NCI-H510A treated with DMSO at 0.1 percent for 48 hours (cell line): ENCODE results near the gene PRICKLE1.

Source experiments
- DNase-seq: peaks from one replicate; lab custom pipeline; 2025; lab: John Stamatoyannopoulos, UW

PRICKLE1 gene

DNA sequence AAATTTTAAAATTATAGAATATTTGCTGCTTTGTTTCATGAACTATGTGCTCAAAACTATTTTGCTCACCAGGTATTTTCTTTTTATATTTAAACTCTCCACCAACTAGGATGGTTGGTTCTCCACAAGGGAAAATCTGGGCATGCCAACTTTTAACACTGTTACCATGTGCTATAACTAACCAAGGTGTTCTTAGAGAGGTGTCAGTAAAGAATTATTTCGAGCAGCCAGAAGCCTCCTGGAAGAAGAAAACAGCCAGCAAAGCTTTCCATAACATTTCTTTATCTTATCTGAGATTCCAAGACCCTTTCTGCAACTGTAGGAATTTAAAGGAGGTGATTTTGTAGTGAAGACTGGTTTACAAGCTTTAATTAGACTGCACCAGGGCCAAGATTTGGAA is 97.3 kb downstream of the PRICKLE1 start:
- no peak for DNase-seq

- DNase-seq, result no peak
Observed at GRCh38 chr12:42490261-42490842, 99.2 kb downstream of the PRICKLE1 start.

- DNase-seq, result no peak
Observed at GRCh38 chr12:42486407-42486806, 103.1 kb downstream of the PRICKLE1 start.

- DNase-seq, result no peak
Observed at GRCh38 chr12:42485823-42486222, 103.7 kb downstream of the PRICKLE1 start.

DNA sequence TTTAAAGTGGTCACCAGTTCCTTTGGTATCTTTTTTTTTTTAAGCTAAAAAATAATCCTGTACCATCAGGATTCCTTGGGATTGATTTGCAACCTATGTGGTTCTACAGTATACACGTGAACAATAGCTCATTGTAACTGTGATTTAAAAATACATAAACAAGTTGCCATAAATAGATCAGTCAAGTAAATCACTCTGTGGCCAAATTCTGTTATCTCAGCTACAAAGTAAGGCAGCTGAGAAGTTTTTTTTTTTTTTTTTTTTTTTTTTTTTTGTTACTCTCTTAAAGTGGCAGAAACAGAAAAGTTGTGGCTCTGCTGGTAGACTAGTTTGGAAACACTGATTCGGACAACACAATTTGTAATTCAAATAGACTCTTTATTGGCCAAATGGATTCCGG is 104.5 kb downstream of the PRICKLE1 start:
- DNase-seq, result no peak

DNA sequence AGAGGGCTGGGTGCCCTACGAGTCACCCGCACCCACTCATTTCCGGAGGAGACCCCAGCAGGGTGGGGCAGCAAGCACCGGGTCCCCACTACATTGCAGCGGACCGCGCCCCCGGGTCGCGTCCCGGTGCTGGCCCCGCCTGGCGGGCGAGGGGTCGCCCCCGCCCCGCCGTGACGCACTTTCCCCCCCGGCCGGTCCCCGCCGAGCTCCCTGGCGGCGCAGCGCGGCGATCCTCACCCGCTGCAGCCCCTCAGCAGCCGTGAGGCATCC is 106.1 kb downstream of the PRICKLE1 start:
- no peak for DNase-seq

DNA sequence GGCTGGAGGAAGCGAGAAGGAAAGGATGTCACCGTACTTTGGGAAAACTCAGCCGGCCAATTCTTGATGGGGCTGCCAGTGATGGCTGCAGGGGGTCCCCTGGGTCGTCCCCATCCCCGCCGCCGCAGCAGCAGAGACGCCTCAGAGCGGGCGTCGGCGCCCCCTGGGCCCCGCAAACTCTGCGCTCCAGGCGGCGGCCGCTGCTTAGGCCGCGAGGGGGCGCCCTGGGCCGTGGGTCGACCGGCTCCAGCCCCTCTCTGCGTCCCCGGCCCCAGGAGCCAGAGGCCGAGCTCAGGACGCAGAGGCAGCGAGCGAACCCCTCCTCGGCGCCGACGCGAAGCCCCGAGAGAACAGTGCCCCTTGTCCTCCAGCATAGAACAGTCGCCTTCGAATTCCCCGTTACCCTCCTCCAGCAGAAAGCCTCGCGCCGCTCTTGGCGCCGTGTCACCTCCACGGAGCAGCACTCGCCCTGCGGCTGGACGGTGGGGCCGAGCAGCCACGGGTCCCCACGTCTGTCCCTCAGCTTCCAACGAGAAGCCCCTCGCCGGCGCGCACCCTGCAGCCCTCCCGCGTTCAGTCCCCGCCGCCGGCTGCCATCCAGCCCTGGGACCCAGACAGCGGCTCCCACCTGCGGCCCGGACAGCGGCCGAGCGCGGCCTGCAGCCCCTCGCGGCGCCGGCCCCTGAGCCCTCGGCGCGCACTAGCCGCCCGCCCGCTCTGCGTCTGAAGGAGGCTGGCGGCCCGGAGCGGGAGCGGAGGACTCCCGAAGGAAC is 106.6 kb downstream of the PRICKLE1 start:
- no peak for DNase-seq

DNA sequence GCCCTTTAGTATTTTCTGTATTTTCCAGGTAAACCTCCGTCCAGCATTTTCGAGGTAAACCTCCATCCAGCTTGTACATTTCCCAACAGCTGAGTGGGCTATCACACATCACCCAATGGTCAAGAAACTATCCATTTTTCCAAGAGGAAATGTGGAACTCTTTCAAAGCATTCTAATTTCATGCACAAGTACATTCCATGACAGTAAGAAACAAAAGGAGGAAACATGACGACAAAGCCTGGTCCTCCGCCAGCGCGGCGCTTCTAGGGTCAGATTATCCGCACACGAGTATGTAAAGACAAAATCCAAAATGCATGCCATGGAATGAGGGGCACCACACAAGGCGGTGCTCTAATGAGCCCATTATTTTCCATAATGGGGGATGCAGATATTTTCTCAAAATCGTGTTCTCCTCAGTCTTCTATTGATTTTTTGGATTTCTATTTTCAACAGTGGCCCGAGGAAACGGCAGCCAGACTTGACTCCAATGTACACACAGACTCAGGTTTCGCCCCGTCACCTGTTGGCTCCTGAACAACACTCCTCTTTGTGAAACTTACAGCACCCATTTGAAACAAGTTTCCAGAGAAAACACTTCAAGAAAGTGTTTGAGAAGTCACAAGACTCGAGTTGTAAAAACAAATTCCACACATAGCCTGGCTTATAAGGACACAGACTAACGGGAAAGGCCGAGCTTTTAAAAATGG is 107.4 kb downstream of the PRICKLE1 start:
- no peak for DNase-seq

DNA sequence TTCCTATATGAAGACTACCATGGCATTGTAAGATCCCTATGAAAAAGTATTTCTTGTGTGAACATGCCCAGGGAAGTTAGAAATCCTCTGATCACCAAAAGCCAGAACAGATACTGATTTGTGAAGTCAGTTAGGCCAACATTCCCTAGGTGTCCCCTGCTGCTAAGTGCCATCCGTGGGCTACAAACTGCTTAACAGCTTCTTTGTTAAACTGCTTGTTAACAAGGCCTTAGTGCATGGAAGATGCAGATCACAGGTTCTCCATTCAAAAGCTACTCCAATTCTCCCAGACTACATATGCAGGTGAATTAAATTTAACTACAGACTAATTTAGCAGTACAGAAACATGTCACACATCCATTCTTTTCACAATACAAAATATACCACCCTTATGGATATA is 108.2 kb downstream of the PRICKLE1 start:
- no peak for DNase-seq

DNA sequence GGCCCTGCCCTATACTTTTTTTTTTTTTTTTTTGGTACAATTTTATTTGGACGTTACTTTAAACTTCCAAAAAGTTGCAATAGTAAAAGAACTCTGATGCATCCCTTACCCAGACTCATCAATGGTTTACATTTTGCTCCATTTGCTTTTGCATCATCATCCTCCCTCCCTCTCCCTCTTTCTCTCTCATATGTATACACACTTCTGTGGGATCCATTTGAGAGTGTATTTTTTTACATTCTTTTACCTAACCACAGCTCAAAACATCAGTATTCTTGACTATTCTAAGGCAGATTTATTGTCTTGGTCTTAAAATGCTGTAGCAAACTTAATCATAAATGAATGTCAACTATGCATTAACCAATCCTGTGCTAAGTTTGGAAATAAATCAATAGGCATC is 111.6 kb downstream of the PRICKLE1 start:
- DNase-seq, result no peak

GRCh38 chr12:42475106-42475505 is 114.4 kb downstream of the PRICKLE1 start:
- DNase-seq, result no peak

GRCh38 chr12:42474391-42474790 is 115.2 kb downstream of the PRICKLE1 start:
- no peak for DNase-seq

DNA sequence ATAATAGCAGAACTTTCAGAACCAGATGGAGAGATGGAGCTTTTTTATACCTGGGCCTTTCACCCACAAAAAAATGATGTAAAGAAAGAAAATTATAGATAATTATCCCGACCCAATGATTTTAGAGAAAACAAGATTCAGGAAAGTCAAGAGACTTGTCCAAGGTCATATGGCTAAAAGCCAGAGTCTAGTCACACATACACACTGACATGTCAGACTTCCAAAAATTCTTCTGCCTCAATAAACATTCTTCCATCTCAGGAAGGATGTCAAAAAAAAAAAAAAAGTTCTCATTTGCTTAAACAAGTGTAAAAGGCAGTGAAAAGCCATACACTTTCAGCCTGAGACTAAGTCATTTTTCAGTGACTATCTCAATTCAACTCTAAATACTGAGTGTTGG is 116.0 kb downstream of the PRICKLE1 start:
- no peak for DNase-seq

- DNase-seq, result no peak
Observed at GRCh38 chr12:42473130-42473529, 116.4 kb downstream of the PRICKLE1 start.

GRCh38 chr12:42472376-42472775 is 117.2 kb downstream of the PRICKLE1 start:
- no peak for DNase-seq

DNA sequence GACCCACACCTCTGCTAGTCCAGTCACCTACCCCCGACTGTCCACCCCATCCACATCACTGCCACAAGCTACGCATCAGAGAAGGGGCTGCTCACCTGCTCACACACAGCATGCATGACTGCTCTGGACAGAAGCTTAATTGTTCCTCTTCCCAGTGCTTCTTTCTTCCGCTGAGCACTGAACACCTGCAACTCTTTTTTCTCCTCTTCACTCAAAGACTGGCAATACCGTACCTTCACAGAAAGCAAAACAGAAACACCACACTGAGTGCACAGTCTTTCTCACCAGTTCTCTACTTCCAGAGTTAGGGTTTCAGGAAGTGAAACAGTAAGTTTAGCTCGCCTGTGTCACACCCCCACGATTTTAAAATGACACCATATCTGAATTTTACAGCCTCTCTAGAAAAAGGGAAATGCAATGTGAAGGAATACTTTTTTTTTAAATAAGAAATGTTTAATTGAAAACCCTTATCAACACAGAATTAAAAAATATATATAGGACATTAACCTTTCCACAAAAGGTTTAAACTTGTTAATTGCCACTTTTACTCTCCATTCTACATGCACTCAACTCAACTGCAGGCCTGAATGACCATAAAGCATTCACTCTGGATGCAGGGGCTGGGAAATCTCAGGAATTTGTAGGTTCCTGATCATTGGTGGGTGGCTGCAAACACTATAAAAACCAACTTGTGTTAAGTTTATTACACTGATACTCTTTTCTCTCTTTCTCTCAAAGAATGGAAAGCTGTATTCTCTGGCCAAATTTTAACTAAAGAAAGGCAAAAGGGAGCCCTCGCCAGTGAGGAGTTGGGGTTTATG is 120.0 kb downstream of the PRICKLE1 start:
- no peak for DNase-seq

DNA sequence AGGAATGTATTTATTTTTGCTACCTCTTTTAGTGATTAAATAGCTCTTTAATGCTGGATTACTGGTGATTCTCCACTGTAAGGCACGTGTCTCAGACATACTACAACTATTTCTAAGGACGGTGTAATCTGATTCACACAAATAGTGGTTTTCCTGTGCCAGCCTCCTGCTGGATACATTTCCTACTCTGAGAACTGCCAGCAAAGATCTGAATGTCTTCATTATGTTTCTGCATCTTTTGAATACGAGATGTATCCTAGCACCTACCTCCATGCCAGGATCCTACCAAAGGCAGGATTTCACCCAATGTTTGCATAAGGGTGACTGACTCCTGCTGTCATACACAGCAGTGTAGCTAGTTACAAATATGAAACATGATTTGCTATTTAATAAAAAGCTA is 120.6 kb downstream of the PRICKLE1 start:
- no peak for DNase-seq

DNA sequence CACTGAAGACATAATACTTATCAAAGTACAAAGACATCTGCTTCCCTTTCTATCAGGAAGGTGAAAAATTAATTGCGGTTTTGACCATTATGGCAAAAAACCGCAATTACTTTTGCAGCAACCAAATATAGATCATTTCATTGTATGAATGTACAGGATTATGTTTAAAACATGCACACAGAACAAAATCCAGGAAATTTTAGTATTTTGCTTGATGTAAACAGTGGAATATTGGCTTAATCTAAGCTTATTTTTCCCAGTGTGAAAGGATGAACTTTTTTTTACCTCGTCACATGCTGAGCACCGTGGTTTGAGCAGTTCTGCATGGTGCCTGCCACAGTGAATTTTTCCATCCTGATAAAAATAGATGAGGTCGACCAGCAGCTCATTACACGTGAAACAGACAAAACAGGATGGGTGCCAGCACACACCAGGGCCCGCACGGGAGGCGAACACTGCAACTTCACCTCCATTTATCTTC is 121.2 kb downstream of the PRICKLE1 start:
- DNase-seq, result no peak

GRCh38 chr12:42463671-42464070 is 125.9 kb downstream of the PRICKLE1 start:
- no peak for DNase-seq

DNA sequence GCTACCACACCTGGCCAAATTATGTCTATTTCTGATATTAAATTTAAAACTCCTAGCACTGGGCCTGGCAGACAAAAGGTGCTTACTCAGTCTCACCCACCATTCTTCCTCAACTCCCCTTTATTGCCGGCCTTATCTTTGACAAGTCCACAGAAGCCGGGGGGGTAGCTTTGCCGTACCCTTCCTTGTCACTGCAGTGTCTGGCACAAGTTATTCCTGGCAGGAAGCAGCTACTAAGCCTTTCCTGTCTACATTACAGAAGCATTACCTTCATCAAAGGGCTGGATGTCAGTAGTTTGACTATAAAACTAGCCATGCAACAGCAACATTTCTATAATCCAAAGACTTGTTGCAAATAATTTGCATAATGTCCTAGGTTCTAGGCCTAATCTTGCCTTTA is 127.1 kb downstream of the PRICKLE1 start:
- no peak for DNase-seq

DNA sequence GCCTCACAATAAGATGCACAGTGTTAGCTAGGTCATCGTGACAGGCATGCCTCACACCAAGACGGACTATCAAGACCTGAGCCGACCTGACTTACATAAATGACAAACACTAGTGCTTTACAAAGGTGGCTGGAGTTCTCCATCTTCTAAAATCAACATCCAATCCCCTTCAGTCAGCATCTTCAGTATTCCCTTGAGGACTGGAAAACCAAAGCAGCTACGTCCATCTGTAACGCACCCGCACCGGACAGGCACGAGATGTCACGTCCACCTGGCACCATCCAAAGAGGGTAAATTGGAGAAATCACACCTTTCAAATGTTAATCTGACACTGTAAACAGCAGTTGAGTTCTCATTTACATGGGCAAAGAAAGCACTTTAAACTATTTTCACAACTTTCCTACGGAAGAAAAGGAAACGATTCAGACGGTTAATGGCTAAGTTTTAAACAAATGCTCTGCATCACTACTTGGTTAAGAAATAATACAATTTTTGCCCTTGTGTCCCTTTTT is 130.2 kb downstream of the PRICKLE1 start:
- no peak for DNase-seq

- DNase-seq, result no peak
Observed at GRCh38 chr12:42458575-42458974, 131.0 kb downstream of the PRICKLE1 start.
